Measurements from ENCODE around the gene AP3S2.

AP3S2 gene

DNA sequence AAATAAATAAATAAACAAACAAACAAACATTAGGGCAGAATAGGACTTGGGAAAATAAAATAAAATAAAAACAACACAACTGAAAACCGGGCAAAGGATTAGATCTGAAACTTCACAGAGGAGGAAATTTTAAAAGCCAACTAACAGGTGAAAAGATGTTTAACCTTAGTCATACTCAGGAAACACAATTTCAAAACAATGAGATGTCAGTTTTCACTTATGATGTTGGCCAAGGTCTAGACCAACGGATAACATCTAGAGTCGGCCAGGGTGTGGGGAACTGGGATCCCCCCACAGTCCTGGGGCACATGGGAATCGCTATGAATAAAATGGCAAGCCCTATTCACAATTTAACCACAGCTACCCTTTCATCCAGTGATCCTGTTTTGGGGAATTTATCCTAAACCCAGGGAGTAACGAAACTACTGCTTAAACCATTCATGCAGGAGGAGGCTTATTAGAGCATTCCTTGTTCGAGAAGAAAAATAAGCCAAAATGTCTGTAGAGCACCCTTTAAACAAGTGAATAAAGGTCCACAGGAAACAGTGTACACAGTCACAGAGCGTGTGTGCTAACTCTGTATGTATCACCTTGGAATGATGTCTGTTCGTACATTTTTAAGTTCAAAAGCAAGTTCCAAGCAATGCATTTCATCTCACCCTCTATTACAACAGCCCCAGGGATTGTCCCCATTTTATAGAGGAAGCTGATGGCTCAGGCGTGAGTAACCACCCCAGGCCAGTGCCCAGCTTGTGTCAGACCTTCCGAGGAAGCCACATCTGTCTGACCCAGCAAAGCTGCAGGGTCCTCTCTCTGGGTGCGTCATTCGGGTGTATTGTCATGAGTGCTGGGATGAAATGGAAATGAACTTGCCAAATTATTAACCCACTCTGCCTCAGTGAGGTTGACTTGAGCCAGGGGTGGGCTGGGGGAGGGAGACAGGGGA lies 72.9 kb downstream of the AP3S2 start:
- no peak for DNase-seq

DNA sequence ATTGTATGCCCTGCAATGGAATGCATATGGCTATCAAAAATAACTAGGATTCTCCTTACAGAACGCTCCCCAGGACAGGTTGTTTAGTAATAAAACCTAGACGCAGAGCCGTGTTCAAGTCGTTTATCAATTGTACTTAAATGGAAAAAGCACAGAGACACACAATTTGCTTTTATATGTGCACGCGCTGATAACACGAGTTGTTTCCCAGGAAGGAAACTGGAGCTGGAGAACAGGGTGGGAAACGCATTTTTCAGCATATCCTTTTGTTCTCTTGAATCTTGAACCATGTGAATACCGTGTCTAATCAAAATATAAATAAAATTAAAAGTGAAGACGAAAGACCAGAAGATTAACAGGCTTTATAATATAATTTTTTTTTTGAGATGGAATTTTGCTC lies 75.5 kb downstream of the AP3S2 start:
- DNase-seq = no peak

DNA sequence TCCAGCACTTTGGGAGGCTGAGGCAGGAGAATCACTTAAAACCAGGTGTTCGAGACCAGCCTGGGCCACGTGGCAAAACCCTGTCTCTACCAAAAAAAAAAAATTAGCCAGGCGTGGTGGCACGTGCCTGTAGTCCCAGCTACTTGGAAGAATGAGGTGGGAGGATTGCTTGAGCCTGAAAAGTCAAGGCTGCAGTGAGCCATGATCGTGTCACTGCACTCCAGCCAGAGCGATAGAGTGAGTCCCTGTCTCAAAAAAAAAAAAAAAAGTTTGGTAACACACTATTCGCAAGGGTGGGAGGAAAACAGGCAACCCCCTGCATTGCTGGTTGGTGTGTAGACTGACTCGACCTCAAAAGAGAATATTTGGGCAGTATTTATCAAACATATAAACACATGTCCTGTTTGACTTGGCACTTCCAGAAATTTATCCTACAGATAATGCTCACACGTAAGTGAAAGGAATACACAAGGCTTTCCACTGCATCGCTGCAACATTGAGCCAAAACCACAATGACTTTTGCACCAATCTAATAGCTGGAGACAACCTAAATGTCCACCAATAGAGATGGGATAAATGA lies 76.0 kb downstream of the AP3S2 start:
- no peak for DNase-seq

DNA sequence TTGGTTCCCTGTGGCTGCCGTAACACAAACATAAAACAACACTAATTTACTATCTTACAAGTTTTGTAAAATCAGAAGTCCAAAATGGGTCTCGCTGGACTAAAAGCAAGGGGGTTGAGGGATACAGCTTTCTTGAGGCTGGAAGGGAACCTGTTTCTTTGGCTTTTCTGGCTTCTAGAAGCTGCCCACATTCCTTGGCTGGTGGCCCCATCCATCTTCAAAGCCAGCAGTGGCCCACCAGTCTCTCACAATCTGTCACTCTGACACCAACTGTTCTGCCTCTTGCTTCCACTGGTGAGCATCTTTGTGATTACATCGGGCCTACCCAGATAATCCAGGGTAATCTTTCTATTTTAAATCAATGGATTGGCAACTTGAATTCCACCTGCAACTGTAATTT lies 78.0 kb downstream of the AP3S2 start:
- DNase-seq = no peak

DNA sequence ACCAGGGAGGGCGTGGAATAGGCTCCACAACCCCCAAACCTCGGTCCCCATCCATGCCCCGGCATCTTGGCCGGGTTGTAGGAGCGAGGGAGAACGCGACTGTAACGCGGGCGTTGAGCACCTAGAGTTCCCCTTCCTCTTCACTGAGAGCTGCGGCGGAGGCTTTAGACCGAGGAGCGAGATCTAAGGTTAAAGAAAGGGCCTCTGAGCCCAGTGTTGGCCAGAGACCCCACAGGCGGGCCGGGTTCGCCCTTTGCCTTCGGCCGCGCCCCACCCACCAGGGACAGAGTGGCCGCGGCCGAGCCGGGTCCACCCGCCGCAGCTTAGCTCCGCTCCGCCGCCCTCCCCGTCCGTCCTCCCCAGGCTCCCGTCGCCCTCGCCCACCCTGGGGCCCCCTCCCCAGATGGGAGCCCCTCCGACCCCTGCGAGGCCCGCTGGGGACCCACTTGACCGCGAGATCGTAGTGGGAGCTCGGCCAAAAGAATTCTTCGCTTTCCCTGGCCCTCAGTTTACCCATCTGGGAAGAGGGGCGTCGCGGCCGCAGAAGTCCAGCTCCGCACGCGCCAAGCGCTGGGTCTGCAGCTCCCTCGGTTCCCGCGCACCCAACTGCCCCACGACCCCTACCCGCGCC lies 79.6 kb downstream of the AP3S2 start:
- no peak for DNase-seq

DNA sequence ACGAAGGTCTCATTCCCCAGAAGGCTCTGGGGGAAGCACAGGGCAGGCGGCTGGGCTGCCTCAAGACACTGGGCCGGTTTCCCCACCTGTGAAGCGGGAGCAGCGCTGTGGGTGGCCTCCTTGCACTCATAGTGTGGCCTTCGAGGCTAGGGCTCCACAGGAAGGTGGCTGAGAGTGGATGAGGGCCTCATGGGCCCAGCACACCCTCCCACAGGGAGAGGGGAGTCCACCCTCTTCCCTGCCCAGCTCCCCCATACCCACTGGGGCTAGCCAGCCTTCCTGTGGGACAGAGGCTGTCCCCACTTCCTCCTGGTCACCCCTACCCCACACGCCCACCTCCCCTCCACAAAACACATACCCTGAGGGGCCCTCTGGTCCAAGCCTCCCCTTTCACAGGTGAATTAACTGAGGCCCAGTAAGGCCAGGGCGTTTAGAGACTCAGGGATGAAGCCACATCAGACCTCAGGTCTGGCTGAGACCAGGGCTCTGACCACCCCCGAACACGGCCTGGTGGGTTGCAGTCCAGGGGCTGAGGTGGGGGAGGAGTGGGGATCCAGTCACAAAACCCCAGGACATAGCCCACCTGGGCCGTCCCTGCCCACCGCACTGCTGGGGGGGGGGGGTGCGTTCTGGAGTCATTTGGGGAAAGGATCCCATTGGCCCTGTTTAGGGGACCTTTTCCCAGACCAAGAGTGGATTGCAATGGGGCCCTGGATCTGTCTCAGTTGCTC lies 80.2 kb downstream of the AP3S2 start:
- no peak for DNase-seq

DNA sequence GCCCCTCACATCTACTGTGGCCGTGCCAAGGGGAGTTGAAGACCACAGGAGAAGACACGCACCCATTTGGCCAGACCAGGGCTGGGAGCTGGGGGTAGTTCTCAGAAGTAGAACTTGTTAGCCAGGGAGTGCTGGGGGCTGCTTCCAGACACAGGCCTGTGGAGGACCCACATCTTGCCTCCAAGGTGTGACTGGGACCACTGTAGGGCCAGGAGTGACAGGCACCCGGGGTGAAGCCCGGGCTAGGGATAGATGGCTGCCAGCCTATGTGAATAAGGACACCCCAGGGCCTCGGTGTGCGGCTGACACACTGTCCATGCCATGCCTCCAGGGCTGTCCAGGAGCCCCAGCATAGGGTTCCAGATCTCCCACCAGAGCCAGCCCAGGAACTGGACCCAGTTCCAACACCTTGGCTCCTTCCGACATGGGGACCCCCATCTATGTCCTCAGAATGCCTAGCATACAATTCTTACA lies 80.9 kb downstream of the AP3S2 start:
- DNase-seq = no peak

DNA sequence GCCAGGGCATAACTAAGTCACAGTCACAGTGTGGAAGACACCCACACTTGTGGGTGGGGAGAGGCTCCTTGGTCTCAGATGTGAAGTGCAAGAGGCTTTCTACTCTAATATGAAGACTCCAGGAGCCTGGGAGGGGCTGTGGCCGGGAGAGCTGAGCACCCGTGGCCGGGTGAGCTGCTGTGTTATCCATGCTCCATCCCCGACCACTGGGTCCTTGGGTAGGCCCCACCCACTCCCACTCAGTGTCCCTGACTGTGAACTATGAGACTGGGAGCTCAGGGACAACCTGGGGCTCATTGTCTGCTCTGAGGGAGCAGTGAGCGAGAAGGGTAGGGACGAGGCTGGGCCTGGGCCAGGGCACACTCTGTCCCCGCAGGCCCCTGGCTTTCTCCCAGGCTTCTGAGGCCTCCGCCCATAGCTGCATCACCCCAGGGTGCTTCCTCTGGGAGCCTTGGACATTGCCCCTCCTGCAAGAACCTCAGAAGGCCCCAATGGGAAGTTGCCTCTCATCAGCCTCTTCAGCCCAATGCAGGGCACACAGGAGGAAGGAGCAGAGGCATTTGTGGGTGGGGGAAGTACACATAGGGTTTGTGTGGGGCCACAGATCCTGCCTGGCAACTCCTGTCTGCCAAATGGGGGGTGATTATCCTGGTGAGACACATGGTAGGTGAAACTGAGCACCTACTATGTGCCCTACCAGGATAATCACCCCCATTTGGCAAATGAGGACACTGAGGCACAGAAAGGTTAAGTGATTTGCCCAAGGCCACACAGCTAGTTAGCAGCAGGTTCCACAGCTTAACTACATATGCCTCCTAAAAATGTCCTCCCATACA lies 81.6 kb downstream of the AP3S2 start:
- DNase-seq = no peak

DNA sequence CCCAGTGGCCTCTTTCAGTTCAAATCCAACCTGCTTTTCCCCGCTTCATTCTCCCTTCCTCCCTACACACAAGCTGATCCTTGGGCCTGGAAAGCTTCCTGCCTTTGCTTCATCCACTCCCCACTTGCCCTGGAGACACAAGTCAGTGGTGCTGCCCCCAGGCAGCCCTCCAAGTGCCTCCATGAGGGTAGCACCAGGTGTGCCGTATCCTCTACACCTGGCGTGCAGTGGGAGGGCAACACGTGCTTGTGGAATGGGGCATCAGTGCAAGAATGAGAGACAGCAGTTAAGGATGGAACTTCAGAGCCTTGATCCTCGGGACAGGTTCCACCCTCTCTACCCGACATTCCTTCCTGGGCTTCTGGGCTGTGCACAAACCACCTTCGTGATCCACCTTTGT lies 83.0 kb downstream of the AP3S2 start:
- DNase-seq = no peak

DNA sequence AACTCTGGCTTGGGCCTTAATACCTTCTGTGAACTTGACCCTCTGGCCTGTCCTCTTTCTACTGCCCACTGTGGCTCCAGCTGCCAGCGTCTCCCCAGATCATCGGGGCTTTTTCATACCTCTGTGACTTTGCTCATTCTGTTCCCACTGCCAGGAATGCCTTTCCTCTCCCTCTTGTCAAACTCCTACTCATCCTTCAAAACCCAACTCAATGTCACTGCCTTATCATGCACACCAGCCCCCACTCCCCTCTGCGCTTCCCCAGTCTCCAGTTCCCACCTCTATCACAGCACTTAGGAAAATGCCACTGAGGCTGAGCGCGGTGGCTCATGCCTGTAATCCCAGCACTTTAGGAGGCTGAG lies 84.0 kb downstream of the AP3S2 start:
- no peak for DNase-seq

DNA sequence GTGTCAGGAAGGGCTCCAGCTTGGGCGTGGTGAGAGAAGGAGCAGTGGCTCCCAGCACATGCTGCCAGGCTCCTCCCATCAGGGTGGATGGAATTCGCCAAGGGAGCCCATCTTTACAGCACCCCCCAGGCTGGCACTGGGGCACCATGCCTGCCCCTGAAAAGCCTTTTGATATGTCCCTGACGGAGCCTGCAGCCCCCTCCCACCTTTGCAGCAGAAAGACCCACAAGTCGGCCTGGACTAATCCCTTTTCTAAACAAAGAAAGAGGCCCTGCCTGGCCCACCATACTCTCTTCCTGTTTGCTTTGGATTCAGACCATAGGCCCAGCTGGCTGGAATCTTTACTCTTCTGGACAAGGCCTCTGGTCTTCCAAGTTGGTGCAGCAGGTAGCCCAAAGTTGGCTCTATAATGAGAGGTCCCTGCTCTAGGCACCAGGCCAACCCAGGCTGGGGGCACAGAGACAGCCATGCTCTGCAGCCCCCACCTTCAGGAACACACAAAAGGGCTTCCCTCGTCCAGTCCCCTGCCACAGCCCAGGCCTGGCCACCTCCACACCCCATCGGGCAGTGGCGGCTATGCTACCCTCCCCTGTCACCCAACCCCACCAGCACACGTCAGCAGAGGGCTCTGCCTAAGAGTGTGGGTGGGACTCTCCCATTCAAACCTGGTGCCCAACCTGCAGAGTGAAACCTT lies 84.6 kb downstream of the AP3S2 start:
- no peak for DNase-seq

DNA sequence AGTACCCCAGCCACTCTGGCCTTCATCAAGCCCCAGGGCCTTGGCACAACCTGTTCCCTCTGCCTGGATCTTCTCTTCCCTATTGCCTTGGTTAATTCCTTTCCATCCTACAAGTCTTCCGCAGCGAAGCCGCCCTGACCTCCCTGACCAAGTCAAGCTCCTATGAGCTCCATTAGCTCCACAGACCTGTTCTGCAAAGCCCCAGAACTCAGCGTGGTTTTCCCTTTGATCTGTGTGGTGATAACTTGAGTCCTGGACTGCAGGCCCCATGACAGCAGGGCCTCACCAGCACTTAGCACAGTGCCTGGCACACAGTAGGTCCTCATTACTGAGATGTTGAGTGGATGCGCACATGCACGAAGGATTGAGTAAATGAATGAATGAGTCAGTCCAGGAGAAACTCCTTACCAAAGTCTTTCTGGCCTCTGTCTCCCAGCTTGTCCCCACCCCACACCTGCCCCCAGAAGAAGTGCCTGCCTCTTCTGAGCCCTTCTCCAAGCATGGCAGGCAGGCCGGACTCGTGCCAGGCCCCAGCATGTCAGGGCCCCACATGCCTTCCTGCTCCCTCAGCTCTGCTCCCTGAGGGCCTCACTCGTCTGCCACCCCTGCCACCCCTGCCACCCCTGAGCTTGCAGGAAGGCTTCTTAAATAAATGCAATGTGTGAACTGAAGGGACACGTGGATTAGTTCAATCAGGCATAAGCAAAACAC lies 85.5 kb downstream of the AP3S2 start:
- DNase-seq = no peak

DNA sequence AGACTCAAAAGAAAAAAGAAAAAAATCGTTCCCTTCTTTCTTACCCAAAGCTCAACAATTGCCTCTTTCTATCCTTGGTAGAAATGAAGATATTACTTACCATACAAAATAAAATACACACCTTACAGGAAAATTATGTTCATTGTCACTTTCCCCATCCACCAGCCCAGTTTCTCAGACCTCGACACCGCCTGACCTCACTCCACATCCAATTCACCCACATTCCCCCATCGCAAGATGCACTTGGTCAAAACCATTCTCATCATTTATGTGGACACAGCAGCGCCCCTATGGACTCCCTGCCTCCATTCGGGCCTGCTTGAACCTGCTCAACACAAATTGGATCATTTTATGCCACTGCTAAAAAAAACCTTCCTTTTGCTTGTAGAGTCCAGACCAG lies 86.1 kb downstream of the AP3S2 start:
- DNase-seq = no peak

DNA sequence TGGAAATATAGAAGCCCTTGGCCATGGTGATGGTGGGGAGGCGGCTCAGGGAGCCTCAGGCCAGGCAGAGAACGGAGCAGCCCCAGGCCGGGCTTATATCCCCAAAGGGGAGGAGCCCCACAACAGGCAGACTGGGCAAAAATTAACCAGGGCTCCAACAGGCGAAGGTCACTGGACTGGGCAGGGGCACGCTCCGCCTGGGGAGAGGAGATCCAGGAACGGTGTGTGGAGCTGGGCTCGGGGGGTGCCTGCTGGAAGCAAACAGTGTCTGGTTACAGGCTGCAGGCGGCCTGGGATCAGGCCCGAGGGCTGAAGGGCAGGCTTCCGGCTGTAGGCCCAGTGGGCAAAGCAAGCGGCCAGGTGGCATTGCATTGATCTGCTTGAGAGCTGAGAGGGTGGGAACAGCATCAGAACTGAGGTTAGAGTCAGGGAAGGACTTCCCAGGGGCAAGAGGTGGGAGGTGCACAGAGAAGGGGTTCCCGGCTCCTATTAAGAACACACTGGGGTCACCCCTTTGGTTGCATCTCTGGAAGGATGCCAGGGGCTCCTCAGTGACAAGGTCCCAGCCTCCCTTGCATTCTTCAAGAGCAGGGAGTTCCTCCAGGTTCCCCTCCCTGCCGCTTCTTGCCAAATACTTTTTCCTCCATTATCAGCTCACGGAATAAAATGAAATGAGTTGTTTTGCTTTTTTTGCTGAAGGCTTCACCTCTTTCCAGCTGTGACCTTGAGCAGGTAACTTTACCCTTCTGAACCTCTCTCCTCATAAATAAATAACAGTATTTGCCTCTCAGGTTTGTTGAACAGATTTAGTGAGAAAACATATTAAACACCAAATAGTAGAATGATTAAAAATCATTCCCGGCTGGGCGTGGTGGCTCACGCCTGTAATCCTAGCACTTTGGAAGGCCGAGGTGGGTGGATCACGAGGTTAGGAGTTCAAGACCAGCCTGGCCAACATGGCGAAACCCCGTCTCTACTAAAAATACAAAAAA lies 86.9 kb downstream of the AP3S2 start:
- DNase-seq = no peak

DNA sequence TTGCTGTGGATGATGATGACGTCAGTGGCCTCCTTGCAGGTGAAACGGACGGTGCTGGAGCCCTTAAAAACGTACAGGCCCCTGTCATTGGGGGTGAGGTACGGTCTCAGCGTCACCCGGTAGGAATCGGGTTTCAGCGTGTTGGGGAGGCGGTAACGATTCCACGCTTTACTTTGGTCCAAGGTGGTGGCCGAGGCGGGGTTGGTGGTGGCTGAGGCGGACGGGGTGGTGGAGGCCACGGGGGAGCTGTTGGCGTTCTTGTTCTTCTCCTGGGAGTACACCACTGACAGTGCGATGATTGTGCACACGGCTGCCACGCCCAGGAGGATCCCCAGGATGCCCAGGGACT lies 87.6 kb downstream of the AP3S2 start:
- DNase-seq = no peak

DNA sequence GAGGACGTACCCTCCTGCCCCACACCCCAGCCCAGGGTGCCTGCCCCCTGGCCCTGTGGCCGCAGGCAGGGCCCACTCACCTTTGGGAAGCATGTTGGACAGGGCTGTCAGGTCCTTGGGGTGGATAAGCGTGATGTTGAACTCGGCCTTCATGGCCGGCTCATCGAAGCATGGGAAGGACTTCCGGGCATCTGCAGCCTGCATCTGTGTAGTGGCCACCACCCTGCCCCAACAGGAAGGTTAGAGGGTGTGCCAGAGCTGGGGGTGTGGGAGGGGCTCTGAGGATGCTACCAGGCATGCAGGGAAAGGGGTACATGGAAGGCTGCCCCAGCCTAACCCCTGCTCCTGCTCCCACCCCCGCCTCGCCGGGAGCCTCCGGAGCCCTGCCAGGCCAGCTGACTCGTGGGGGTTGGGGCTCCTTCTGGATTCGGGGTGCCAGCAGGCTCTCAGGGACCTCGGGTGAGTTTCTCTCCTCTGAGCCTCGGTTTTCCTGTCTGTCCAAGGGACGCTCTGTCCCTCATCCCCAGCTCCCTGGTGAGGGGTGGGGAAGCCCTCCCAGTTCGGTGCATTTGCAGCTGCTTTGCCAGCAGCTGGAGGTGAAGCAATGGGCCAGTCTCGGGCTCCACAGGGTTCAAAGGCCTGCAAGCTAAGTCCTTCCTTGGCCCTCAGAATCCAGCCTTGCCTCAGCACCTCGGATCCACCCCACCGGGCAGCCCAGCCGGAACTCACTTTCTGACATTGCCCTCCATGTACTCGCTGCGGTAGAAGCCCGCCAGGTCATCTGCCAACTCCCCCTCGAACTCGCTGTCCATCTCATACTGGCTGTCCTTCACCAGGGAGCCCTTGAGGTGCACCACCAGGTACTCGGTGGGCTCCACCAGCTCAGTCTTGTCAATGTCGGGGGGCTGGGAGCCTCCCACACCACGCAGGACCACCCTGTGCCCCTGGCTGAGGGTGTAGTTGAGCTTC lies 88.3 kb downstream of the AP3S2 start:
- no peak for DNase-seq
